Gastroesophageal sphincter (tissue), 3 donors: Measurements from ENCODE around the gene ZNF142.
"Not testable (repeated sequence)": the region's sequence is repeated elsewhere in the genome, so short reads cannot be mapped to it uniquely, and the experiment has no call there.

Experiments used
- CTCF ChIP-seq, 4 experiments: fragments of 200-600 bp in 2 of 4; fragments of 450-650 bp in 2 of 4; sonication (generic) in 1 of 4; IDR thresholded peaks; one replicate each; pipeline ENCODE4 v1.5.1; 2017 to 2019; ENCODE audit warnings: antibody characterized with exemption in 4 of 4, mild to moderate bottlenecking in 2 of 4, moderate library complexity in 2 of 4
- POLR2A ChIP-seq, 2 donors: fragments of 450-650 bp; IDR thresholded peaks; one replicate each; pipeline ENCODE4 v1.6.1; 2017; ENCODE audit warnings: antibody characterized with exemption in 2 of 2, mild to moderate bottlenecking in 2 of 2, moderate library complexity in 1 of 2

GRCh38 chr2:218687400-218688060 lies 28.1 kb upstream of the ZNF142 start:
- not testable (repeated sequence) for TF ChIP-seq POLR2A (IDR thresholded peaks at IDR 0.05)
- TF ChIP-seq CTCF (IDR thresholded peaks at IDR 0.05) = peak; percentile 75 to 90 (median 83)
